Breast epithelium (tissue), 4 donors: ENCODE data around the gene TLR8. TPM values are rescaled to one million over a fixed set of nuclear protein-coding genes. Genes with fewer than 3 reads are reported as not detected.

Source experiments
- DNase-seq, 2 donors: peaks; one replicate each; pipeline ENCODE4 v3.0.0-alpha.2; 2019; ENCODE audit warnings: low spot score in 2 of 2
- H3K27ac ChIP-seq, 2 donors: fragments of 200-600 bp; sonication (generic) in 1 of 2; one replicate each; pipeline ENCODE4 v1.5.1; 2016 to 2019; ENCODE audit warnings: mild to moderate bottlenecking in 1 of 2
- H3K27me3 ChIP-seq, 2 donors: fragments of 200-600 bp; sonication (generic) in 1 of 2; one replicate each; pipeline versions ENCODE4 v1.5.1 to v1.6.0; 2017 to 2019; ENCODE audit warnings: control low read depth in 1 of 2, mild to moderate bottlenecking in 1 of 2
- H3K36me3 ChIP-seq: fragments of 200-600 bp; one replicate; pipeline ENCODE4 v1.5.1; 2019
- H3K4me1 ChIP-seq, 2 donors: fragments of 200-600 bp; sonication (generic); one replicate each; pipeline ENCODE4 v1.5.1; 2016 to 2019; ENCODE audit warnings: control low read depth in 1 of 2
- H3K4me3 ChIP-seq, 3 donors: fragments of 200-600 bp; sonication (generic); 1 replicate in 2 of 3; 2 replicates in 1 of 3; pipeline ENCODE4 v1.5.1; 2016 to 2019; ENCODE audit warnings: mild to moderate bottlenecking in 3 of 3, moderate library complexity in 2 of 3
- H3K9me3 ChIP-seq, 2 donors: fragments of 200-600 bp; sonication (generic) in 1 of 2; one replicate each; pipeline ENCODE4 v1.5.1; 2016 to 2019; ENCODE audit warnings: control low read depth in 1 of 2
- CTCF ChIP-seq, 3 donors: fragments of 450-650 bp; IDR thresholded peaks; one replicate each; pipeline ENCODE4 v1.5.1; 2016 to 2017; ENCODE audit warnings: antibody characterized with exemption in 3 of 3, mild to moderate bottlenecking in 3 of 3, moderate library complexity in 3 of 3
- POLR2A ChIP-seq: fragments of 450-650 bp; IDR thresholded peaks from one replicate; pipeline ENCODE4 v1.6.1; 2016; ENCODE audit warnings: antibody characterized with exemption, mild to moderate bottlenecking, moderate library complexity
- POLR2AphosphoS5 ChIP-seq, 3 donors: sonication (generic); formaldehyde crosslinking; IDR thresholded peaks; one replicate each; pipeline ENCODE4 v1.6.1; 2017; ENCODE audit warnings: antibody characterized with exemption in 3 of 3
- intact Hi-C: fragments of 100-400 bp; cut with DNase I; formaldehyde crosslinking; loops from one replicate; pipeline ENCODE4 v1.15.1; 2023; ENCODE audit warnings: low total_unique reads
- total RNA-seq, 3 donors: library from RNA; depleted of rRNA; stranded (reverse); fragments of >200 nt; gene quantifications; one replicate each; pipeline ENCODE4 v1.1.0, GENCODE V29; 2016

TLR8 gene
- total RNA-seq, 3 donors from 2014 or later, result 0.66 to 6.6 (median 1.0) TPM

GRCh38 chrX:12881914-12882313 is 24.5 kb upstream of the TLR8 start:
- no peaks in the 10 kb centered on the region for H3K36me3 ChIP-seq
- H3K4me3 ChIP-seq, result no peak overlapping the region
- H3K9me3 ChIP-seq, result no peaks in the 10 kb centered on the region
- peaks cover 0 to 43% of the 10 kb centered on the region in 2 donors for H3K27me3 ChIP-seq
- no peaks in the 10 kb centered on the region for H3K4me1 ChIP-seq
- DNase-seq, result no peak
- intact Hi-C loops, result no loop called here
- no peak overlapping the region for H3K27ac ChIP-seq
- TF ChIP-seq POLR2AphosphoS5 (IDR thresholded peaks at IDR 0.05) (no peak), CTCF (IDR thresholded peaks at IDR 0.05) (no peak), POLR2A (no peak)

GRCh38 chrX:12885508-12885907 is 20.9 kb upstream of the TLR8 start:
- intact Hi-C loops, result no loop called here
- H3K4me3 ChIP-seq, result no peak overlapping the region
- TF ChIP-seq CTCF (IDR thresholded peaks at IDR 0.05) (no peak), POLR2AphosphoS5 (IDR thresholded peaks at IDR 0.05) (no peak), POLR2A (no peak)

GRCh38 chrX:12886545-12886944 is 19.9 kb upstream of the TLR8 start:
- H3K4me3 ChIP-seq, result no peak overlapping the region
- no peak overlapping the region for H3K27ac ChIP-seq
- intact Hi-C loops, result no loop called here
- H3K9me3 ChIP-seq, result no peaks in the 10 kb centered on the region
- H3K36me3 ChIP-seq, result no peaks in the 10 kb centered on the region
- no peaks in the 10 kb centered on the region for H3K4me1 ChIP-seq
- TF ChIP-seq POLR2AphosphoS5 (IDR thresholded peaks at IDR 0.05) (no peak), CTCF (IDR thresholded peaks at IDR 0.05) (no peak), POLR2A (no peak)
- peaks cover 0 to 55% of the 10 kb centered on the region in 2 donors for H3K27me3 ChIP-seq
- no peak for DNase-seq

More at GRCh38 chrX:12885508-12885907, 20.9 kb upstream of the TLR8 start:
- H3K4me1 ChIP-seq, result no peaks in the 10 kb centered on the region
- no peaks in the 10 kb centered on the region for H3K9me3 ChIP-seq
- no peak for DNase-seq
- H3K27ac ChIP-seq, result no peak overlapping the region
- peaks cover 0 to 50% of the 10 kb centered on the region in 2 donors for H3K27me3 ChIP-seq
- H3K36me3 ChIP-seq, result no peaks in the 10 kb centered on the region

GRCh38 chrX:12887141-12887540 is 19.3 kb upstream of the TLR8 start:
- TF ChIP-seq POLR2AphosphoS5 (IDR thresholded peaks at IDR 0.05), result no peak
- TF ChIP-seq POLR2A, result no peak
- no peak for TF ChIP-seq CTCF (IDR thresholded peaks at IDR 0.05)
- Histone ChIP-seq H3K27ac (no peak overlapping the region), H3K9me3 (no peaks in the 10 kb centered on the region), H3K4me1 (no peaks in the 10 kb centered on the region), H3K4me3 (no peak overlapping the region), H3K27me3 (peaks cover 0 to 49% of the 10 kb centered on the region in 2 donors), H3K36me3 (no peaks in the 10 kb centered on the region)
- DNase-seq, result no peak
- intact Hi-C loops, result no loop called here

- Histone ChIP-seq H3K27me3 (peaks cover 0 to 44% of the 10 kb centered on the region in 2 donors), H3K4me1 (no peaks in the 10 kb centered on the region), H3K27ac (no peak overlapping the region), H3K9me3 (no peaks in the 10 kb centered on the region), H3K36me3 (no peaks in the 10 kb centered on the region), H3K4me3 (no peak overlapping the region)
- TF ChIP-seq CTCF (IDR thresholded peaks at IDR 0.05) (no peak), POLR2A (no peak), POLR2AphosphoS5 (IDR thresholded peaks at IDR 0.05) (no peak)
- no peak for DNase-seq
- intact Hi-C loops, result no loop called here
Observed at GRCh38 chrX:12887767-12888166, 18.7 kb upstream of the TLR8 start.
